Endothelial cell of umbilical vein (primary cell): ENCODE data around the gene WNT9B.

Experiments used
- CTCF ChIP-seq, 2 donors: IDR thresholded peaks; 1 replicate in 1 of 2; 2 replicates in 1 of 2; pipeline ENCODE4 v1.5.1; 2011; ENCODE audit warnings: low read length in 2 of 2, mild to moderate bottlenecking in 2 of 2, moderate library complexity in 2 of 2, control low read depth in 1 of 2, inconsistent platforms in 1 of 2, low read depth in 1 of 2; ENCODE audit not compliant: insufficient read depth in 1 of 2; ENCODE audit errors: extremely low read depth in 1 of 2
- FOS ChIP-seq: IDR thresholded peaks from 2 replicates; pipeline ENCODE4 v1.6.1; 2011; ENCODE audit warnings: mild to moderate bottlenecking, low read length, moderate library complexity, borderline replicate concordance; ENCODE audit not compliant: insufficient read depth
- POLR2A ChIP-seq: IDR thresholded peaks from 2 replicates; pipeline ENCODE4 v1.6.1; 2012; ENCODE audit warnings: low read depth, mild to moderate bottlenecking, control low read depth, low read length

GRCh38 chr17:46823657-46824056 is 27.7 kb upstream of the WNT9B start:
- TF ChIP-seq CTCF (IDR thresholded peaks at IDR 0.05; ENCODE audit: extremely low read depth in 1 of 2, insufficient read depth in 1 of 2, low read depth in 1 of 2, low read length in 2 of 2) (no peak), POLR2A (no peak), FOS (no peak)
